Globus pallidus (tissue), 1 donor: ENCODE results near the gene EDA.

Source experiments
- DNase-seq: peaks from one replicate; pipeline ENCODE4 v3.0.0-alpha.2; 2015; ENCODE audit warnings: low spot score

EDA gene

DNA sequence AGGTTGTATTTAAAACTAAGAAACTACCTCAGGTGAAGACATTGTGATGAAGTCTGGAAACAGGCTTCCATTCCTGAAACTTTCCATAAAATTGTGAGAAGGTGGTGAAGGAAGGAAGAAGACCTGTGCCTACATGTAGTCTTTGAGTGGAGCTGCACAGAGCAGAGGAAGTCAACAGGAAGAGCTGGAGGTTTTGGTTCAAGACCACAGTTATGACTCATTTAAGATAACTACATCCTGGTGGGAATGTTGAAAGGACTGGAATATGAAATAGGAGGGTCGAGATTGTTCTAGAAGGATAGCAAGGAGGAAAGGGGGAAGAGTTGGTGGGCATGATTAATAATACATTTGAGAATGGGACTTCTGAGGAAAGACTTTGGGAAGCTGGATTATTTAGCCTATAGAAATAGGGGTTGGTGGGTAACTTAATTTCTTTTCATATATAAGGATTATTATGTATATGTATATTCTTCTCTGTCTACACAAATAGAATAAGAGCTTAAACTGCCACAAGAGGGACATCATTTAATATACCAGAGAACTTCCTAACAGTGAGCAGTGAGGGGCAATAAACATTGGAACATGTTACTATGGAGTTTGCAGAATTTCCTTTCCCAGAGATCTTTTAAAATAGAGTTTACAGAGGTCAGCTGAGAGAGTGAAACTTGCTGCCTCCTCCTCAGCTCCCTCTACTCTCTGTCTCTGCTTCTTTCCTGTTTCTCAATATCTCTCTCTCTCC lies 410.4 kb downstream of the EDA start:
- DNase-seq: no peak

DNA sequence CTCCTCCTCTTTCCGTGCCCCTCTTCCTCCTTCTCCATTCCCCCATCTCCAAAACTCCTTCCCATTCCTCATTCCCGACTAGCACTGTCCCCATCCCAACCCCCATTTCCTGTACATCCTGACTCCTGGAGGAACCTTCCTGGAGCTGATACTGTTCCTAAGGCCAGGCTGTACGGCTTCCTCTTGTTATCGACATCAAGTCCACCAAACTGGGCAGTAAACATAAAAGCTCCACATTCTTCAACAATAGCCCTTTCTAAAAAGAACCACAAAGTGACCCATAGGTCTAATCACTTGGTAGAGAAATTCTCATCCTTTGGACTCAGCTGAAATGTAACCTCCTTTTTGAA lies 410.9 kb downstream of the EDA start:
- no peak for DNase-seq

GRCh38 chrX:70029863-70030262 lies 413.9 kb downstream of the EDA start:
- no peak for DNase-seq

GRCh38 chrX:70030301-70030767 lies 414.4 kb downstream of the EDA start:
- peak; percentile 33 for DNase-seq

GRCh38 chrX:70032792-70033191 lies 416.9 kb downstream of the EDA start:
- no peak for DNase-seq

- no peak for DNase-seq
Observed at GRCh38 chrX:70033348-70034051, 417.6 kb downstream of the EDA start.

GRCh38 chrX:70034646-70035045 lies 418.7 kb downstream of the EDA start:
- DNase-seq: no peak

DNA sequence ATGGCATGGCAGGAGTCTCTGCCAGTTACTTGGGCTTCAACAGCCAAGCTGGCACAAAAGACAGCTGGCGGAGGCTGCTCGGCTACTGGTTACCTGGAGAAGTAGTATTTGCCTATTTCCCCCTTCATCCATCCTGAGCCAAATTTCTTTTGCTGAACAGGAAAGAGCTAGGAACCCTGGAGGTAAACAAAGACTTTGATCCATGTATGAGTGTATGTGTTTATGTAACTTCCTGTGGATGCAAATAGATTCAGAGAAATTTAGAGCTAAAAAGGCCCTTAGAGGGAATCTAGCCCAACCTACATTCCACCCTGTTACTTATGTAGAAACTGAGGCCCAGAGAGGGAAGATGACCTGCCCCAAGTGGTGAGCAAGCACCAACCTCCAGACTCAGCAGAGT lies 422.6 kb downstream of the EDA start:
- DNase-seq: no peak

GRCh38 chrX:70038951-70039350 lies 423.0 kb downstream of the EDA start:
- no peak for DNase-seq

DNA sequence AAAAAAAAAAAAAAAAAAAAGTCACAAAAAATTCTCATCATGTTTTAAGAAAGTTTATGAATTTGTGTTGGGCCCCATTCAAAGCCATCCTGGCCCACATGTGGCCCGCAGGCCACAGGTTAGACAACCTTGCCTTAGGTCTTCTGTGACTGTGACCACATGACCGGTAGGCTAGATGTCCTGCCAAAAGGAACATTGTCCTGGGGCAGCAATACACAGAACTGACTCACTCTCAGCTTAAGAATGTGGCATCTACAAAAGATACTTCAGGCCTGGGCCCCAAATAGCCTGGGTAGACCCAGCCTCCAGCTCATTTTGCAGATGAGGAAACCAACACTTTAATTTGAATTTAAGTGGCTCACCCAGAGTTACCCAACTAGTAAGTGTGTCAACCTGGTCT lies 423.8 kb downstream of the EDA start:
- no peak for DNase-seq

DNA sequence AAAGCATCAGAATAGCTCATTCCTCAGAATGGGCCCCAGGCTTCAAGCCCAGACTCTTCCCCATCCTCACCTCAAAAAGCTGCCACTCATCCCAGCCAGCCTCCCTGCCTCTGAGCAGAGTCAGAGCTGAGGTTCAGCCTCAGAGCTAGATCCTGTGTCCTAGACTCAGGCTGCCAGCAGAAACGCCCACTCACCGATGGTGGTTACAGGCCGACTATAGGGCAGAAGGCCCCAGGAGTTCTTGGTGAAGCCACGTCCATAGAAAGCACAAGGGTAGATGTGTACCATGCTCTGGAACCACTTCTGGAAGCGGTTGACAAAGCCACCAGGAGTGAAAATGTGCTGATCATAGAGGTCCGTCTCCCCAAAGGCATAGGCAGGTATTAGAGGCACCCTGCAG lies 426.1 kb downstream of the EDA start:
- no peak for DNase-seq

DNA sequence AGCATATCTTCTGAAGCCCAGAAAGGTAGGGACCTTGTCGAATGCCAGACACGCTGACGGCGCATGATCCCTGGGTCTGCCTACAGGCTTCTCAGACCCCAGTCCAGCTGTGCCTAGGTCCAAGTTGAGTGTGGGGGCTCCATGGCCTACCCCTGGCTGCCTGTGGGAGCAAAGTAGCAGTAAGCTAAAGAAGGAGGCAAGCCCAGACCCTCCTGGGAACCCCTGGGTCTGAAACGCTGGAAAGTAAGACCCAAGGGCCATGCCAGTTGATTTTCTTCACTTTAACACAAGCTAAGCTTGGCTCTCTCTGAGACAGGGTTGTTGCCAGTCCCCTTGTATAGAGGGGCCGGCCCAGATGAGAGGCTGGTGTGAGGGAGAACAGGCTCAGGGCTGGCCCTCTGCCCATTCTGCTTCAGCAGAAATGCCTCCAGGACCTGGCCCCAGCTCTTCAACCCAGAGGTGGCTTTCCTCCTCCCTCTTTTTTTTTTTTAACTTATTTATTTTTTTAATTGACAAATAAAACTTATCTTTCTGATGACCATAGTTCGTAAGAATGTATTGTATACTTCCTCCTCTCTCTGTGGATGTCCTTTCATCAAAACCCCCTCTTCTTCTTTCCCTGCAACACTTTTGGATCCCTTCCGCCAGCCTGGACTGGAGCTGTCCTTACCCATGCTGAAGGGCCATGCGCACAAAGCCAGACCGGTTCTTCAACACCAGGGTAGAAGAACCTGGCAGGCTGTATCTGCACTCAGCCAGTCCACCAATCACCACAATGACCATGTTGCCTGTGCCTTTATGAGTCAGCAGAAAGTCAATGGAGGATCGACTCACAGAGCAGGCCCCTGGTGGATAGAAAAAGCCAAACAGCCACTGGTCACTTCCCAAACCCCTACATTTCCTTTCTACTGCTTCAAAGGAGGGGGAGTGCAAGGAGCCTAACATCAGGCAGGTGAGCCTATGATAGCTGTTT lies 426.8 kb downstream of the EDA start:
- DNase-seq: no peak

- no peak for DNase-seq
Observed at GRCh38 chrX:70043685-70044084, 427.8 kb downstream of the EDA start.

GRCh38 chrX:70044541-70045245 lies 428.8 kb downstream of the EDA start:
- DNase-seq: no peak

GRCh38 chrX:70046978-70047377 lies 431.1 kb downstream of the EDA start:
- DNase-seq: no peak

GRCh38 chrX:70049406-70049805 lies 433.5 kb downstream of the EDA start:
- DNase-seq: no peak

DNA sequence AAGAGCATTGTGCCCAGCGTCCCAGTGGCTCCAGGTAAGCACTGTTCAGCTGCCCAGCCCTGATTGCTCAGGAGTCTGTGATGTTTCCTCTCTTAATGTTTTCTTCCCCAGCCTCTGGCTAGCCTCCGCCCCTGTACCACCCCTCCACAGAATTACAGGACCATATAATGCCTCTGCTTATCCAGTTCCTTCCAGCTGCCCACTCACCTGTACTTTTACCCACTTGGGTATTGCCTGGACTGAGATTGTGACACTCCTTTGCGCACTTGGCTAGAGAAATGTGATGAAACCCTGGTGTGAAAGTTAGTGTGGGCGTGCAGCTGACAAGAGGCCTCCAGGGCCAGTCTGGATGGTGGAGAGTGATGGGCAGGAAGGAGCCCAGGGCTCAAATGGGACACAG lies 434.0 kb downstream of the EDA start, which contains the start of gene AWAT2:
Gene AWAT2, minus strand, starts transcription at position 14 of the 400 bp plus-strand sequence. Its CDS starts 6 bp downstream, at position 8.
- no peak for DNase-seq

DNA sequence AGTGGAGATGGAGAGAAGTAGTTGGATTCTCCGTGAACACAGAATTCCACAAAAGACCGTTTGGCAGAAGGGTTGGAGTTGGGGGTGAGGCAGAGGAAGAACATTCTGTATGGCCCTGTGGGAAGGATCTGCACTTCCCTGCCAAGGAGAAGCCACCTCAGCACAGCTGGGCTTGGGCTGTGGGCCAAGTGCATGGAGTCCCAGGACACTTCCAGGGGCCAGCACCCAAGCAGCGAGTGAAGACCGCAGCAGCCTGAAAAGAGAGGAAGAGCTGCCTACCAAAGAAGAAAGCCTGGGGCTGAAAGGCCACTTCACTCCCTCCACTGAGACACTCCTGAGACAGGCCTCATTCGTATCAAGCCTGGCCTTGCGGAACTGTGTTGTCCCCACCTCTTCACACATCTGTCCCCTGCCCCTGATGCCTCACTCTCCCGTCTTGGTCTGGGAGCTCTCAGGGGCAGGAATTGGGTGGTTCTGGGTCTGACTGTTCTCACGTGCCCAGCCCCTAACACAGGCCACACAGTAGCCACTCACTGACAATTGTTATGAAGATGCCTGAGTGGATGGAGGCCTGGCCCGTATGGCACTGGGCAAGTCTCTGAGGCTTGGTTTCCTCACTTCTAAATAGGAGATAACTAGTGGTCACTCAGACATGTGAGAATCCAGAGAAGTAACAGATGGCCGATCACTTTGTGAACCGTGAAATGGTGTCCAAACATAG lies 437.1 kb downstream of the EDA start:
- no peak for DNase-seq

- no peak for DNase-seq
Observed at GRCh38 chrX:70054391-70054790, 438.5 kb downstream of the EDA start.

GRCh38 chrX:70062076-70062475 lies 446.2 kb downstream of the EDA start, which contains the start of gene OTUD6A:
Gene OTUD6A (plus strand): TSS chrX:70062457. CDS start chrX:70062525, 68 bp downstream.
- no peak for DNase-seq

DNA sequence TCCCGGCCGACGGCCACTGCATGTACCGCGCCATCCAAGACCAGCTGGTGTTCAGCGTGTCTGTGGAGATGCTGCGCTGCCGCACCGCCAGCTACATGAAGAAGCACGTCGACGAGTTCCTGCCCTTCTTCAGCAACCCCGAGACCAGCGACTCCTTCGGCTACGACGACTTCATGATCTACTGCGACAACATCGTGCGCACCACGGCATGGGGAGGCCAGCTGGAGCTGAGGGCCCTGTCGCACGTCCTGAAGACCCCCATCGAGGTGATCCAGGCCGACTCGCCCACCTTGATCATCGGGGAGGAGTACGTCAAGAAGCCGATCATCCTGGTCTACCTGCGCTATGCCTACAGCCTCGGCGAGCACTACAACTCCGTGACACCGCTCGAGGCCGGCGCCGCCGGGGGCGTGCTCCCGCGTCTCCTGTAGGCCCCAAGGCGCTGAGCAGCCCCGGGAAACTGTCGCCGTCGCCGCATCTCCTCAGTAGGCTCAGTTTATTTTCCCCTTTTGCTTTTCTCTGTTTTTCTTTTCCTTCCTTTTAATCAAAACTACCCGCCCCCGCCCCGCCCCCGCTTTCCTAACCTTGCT lies 447.1 kb downstream of the EDA start:
- no peak for DNase-seq
